Caco-2 (cell line): ENCODE results near the gene B2M. TPM values are rescaled to one million over a fixed set of nuclear protein-coding genes. Genes with fewer than 3 reads are reported as not detected.

Experiments used
- BruUV-seq: library from RNA; stranded (reverse); fragments of 400-500 nt; replicated peaks from 2 replicates; lab custom pipeline; 2021; lab: Mats Ljungman, UMichigan
- CTCF ChIA-PET: fragments of 300-600 bp; sonication (Branson Sonifier 250); formaldehyde crosslinking; loops from one replicate; lab custom pipeline; 2022; ENCODE audit warnings: antibody characterized with exemption; lab: Charles Lee
- POLR2A ChIA-PET: fragments of 300-600 bp; sonication (Branson Sonifier 250); formaldehyde crosslinking; loops from one replicate; lab custom pipeline; 2022; ENCODE audit warnings: antibody characterized with exemption; lab: Charles Lee
- DNase-seq, 2 experiments: peaks; one replicate each; pipeline versions ENCODE4 v3.0.0 to v3.0.0-alpha.2; 2020 to 2022
- H3K27me3 ChIP-seq: replicated peaks from 2 replicates; pipeline ENCODE4 v1.6.0; 2011; ENCODE audit warnings: low read length; ENCODE audit not compliant: control insufficient read depth, insufficient read depth
- H3K36me3 ChIP-seq: 2 replicates; pipeline ENCODE4 v1.5.1; 2011; ENCODE audit warnings: low read length; ENCODE audit not compliant: control insufficient read depth, insufficient read depth
- H3K4me1 ChIP-seq: fragments of 250-450 bp; sonication (Bioruptor Pico); 2 replicates; pipeline ENCODE4 v1.5.1; 2020; ENCODE audit warnings: mild to moderate bottlenecking
- H3K4me3 ChIP-seq: 2 replicates; pipeline ENCODE4 v1.5.1; 2011; ENCODE audit warnings: low read depth, mild to moderate bottlenecking, control low read depth, low read length
- H3K9me3 ChIP-seq: fragments of 250-450 bp; sonication (Bioruptor Pico); 2 replicates; pipeline ENCODE4 v1.5.1; 2020; ENCODE audit warnings: mild to moderate bottlenecking, moderate library complexity
- H3K27ac Mint-ChIP-seq: one replicate; pipeline ENCODE4 v1.8.0; 2022; ENCODE audit warnings: mixed read lengths; ENCODE audit not compliant: unreplicated experiment
- H3K27me3 Mint-ChIP-seq: one replicate; pipeline ENCODE4 v1.8.0; 2022; ENCODE audit warnings: mixed read lengths; ENCODE audit not compliant: insufficient read depth, unreplicated experiment
- H3K36me3 Mint-ChIP-seq: one replicate; pipeline ENCODE4 v1.8.0; 2022; ENCODE audit warnings: mild to moderate bottlenecking, mixed read lengths; ENCODE audit not compliant: insufficient read depth, unreplicated experiment
- H3K4me1 Mint-ChIP-seq: one replicate; pipeline ENCODE4 v1.8.0; 2022; ENCODE audit warnings: low read depth, mixed read lengths; ENCODE audit not compliant: unreplicated experiment
- H3K4me3 Mint-ChIP-seq: one replicate; pipeline ENCODE4 v1.8.0; 2022; ENCODE audit warnings: mild to moderate bottlenecking, moderate library complexity, mixed read lengths; ENCODE audit not compliant: unreplicated experiment
- H3K9me3 Mint-ChIP-seq: one replicate; pipeline ENCODE4 v1.8.0; 2022; ENCODE audit warnings: mixed read lengths; ENCODE audit not compliant: unreplicated experiment
- intact Hi-C: fragments of 100-400 bp; cut with micrococcal nuclease; formaldehyde crosslinking; loops from one replicate; pipeline ENCODE4 v1.10.0; 2022; ENCODE audit not compliant: unreplicated experiment
- total RNA-seq: library from RNA; stranded (reverse); gene quantifications from 2 replicates; pipeline ENCODE4 v1.2.3, GENCODE V29; 2022
- TF ChIP-seq, protein P1 (sequence below), 2 experiments: fragments of 200-600 bp in 1 of 2; IDR thresholded peaks; 1 replicate in 1 of 2; 2 replicates in 1 of 2; pipeline versions ENCODE4 v1.5.1 to v1.8.0; 2011 to 2022; ENCODE audit warnings: antibody characterized with exemption in 1 of 2, control low read depth in 1 of 2, inconsistent platforms in 1 of 2, low read depth in 1 of 2, low read length in 1 of 2, mild to moderate bottlenecking in 1 of 2, moderate library complexity in 1 of 2; ENCODE audit not compliant: insufficient read depth in 1 of 2, severe bottlenecking in 1 of 2, unreplicated experiment in 1 of 2

B2M gene
- total RNA-seq, 1 experiment from 2014 or later, result 269 TPM

DNA sequence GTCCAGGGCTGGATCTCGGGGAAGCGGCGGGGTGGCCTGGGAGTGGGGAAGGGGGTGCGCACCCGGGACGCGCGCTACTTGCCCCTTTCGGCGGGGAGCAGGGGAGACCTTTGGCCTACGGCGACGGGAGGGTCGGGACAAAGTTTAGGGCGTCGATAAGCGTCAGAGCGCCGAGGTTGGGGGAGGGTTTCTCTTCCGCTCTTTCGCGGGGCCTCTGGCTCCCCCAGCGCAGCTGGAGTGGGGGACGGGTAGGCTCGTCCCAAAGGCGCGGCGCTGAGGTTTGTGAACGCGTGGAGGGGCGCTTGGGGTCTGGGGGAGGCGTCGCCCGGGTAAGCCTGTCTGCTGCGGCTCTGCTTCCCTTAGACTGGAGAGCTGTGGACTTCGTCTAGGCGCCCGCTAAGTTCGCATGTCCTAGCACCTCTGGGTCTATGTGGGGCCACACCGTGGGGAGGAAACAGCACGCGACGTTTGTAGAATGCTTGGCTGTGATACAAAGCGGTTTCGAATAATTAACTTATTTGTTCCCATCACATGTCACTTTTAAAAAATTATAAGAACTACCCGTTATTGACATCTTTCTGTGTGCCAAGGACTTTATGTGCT, 527 bp downstream of the B2M start:
- Mint-ChIP-seq H3K9me3 (no peaks in the 10 kb centered on the region), H3K27me3 (no peaks in the 10 kb centered on the region), H3K4me3 (peak overlapping the region; percentile 100), H3K36me3 (peaks cover 26% of the 10 kb centered on the region), H3K27ac (peak overlapping the region; percentile 99), H3K4me1 (no peaks in the 10 kb centered on the region)
- TF ChIP-seq, protein P1, sequence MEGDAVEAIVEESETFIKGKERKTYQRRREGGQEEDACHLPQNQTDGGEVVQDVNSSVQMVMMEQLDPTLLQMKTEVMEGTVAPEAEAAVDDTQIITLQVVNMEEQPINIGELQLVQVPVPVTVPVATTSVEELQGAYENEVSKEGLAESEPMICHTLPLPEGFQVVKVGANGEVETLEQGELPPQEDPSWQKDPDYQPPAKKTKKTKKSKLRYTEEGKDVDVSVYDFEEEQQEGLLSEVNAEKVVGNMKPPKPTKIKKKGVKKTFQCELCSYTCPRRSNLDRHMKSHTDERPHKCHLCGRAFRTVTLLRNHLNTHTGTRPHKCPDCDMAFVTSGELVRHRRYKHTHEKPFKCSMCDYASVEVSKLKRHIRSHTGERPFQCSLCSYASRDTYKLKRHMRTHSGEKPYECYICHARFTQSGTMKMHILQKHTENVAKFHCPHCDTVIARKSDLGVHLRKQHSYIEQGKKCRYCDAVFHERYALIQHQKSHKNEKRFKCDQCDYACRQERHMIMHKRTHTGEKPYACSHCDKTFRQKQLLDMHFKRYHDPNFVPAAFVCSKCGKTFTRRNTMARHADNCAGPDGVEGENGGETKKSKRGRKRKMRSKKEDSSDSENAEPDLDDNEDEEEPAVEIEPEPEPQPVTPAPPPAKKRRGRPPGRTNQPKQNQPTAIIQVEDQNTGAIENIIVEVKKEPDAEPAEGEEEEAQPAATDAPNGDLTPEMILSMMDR (IDR thresholded peaks at IDR 0.05; ENCODE audit: insufficient read depth in 1 of 2, low read depth in 1 of 2, low read length in 1 of 2, severe bottlenecking in 1 of 2, unreplicated experiment in 1 of 2), result no peak
- no peaks in the 10 kb centered on the region for H3K9me3 ChIP-seq
- ChIA-PET POLR2A (interaction anchor here (0.6 to 4.8 kb wide), 7 partner anchors 17 to 175 kb away, joined by 3 to 32 read pairs (median 4); partner anchors contain the start of genes EIF3J and SPG11), CTCF (interaction anchor here (3.7 to 4.0 kb wide), 2 partner anchors 17 to 48 kb away, joined by 26 to 27 read pairs; partner anchors contain the start of gene SPG11)
- H3K36me3 ChIP-seq, result no peaks in the 10 kb centered on the region
- H3K4me1 ChIP-seq, result peaks cover 10% of the 10 kb centered on the region
- no peaks in the 10 kb centered on the region for H3K27me3 ChIP-seq
- H3K4me3 ChIP-seq, result peak overlapping the region; percentile 66
- intact Hi-C loops, result loop anchor here (1.0 kb wide), 2 partner anchors 16 to 49 kb away; partner anchors contain the start of gene SPG11
- BruUV-seq, result TSS peak; percentile 67
- DNase-seq, result peak; percentile 37 to 42

DNA sequence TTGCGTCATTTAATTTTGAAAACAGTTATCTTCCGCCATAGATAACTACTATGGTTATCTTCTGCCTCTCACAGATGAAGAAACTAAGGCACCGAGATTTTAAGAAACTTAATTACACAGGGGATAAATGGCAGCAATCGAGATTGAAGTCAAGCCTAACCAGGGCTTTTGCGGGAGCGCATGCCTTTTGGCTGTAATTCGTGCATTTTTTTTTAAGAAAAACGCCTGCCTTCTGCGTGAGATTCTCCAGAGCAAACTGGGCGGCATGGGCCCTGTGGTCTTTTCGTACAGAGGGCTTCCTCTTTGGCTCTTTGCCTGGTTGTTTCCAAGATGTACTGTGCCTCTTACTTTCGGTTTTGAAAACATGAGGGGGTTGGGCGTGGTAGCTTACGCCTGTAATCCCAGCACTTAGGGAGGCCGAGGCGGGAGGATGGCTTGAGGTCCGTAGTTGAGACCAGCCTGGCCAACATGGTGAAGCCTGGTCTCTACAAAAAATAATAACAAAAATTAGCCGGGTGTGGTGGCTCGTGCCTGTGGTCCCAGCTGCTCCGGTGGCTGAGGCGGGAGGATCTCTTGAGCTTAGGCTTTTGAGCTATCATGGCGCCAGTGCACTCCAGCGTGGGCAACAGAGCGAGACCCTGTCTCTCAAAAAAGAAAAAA, 1.2 kb downstream of the B2M start:
- ChIA-PET CTCF (interaction anchor here (3.7 to 4.0 kb wide), 2 partner anchors 16 to 49 kb away, joined by 26 to 27 read pairs; partner anchors contain the start of gene SPG11), POLR2A (interaction anchor here (0.8 to 4.8 kb wide), 4 partner anchors 17 to 49 kb away, joined by 6 to 32 read pairs (median 18); partner anchors contain the start of gene SPG11)
- Mint-ChIP-seq H3K9me3 (no peaks in the 10 kb centered on the region), H3K27ac (peak overlapping the region; percentile 99), H3K36me3 (peaks cover 29% of the 10 kb centered on the region), H3K4me1 (no peaks in the 10 kb centered on the region), H3K27me3 (no peaks in the 10 kb centered on the region), H3K4me3 (peak overlapping the region; percentile 100)
- Histone ChIP-seq H3K36me3 (no peaks in the 10 kb centered on the region), H3K4me1 (peaks cover 4% of the 10 kb centered on the region), H3K4me3 (peak overlapping the region; percentile 66), H3K9me3 (no peaks in the 10 kb centered on the region), H3K27me3 (no peaks in the 10 kb centered on the region)
- no TSS peak for BruUV-seq
- intact Hi-C loops, result no loop called here
- DNase-seq, result peak in 1 of 2 experiments; percentile 27
- TF ChIP-seq, protein P1 (IDR thresholded peaks at IDR 0.05; ENCODE audit: insufficient read depth in 1 of 2, low read depth in 1 of 2, low read length in 1 of 2, severe bottlenecking in 1 of 2, unreplicated experiment in 1 of 2), result no peak
